ENCODE measurements around the gene DNAJB6. TPM values are rescaled to one million over a fixed set of nuclear protein-coding genes. Genes with fewer than 3 reads are reported as not detected.

Gene DNAJB6
- total and polyA plus RNA-seq, 4 donors = 118 to 143 (median 128) TPM

- Histone ChIP-seq H3K9me3 (ENCODE audit: control insufficient read depth, low read length) (no peaks in the 10 kb centered on the region), H3K4me3 (ENCODE audit: low read length in 2 of 2) (no peak overlapping the region), H3K36me3 (ENCODE audit: control insufficient read depth in 1 of 2, insufficient read depth in 2 of 2, low read length in 1 of 2) (peaks cover 0 to 2% of the 10 kb centered on the region in 2 donors), H3K27ac (ENCODE audit: low read depth in 1 of 2, low read length in 2 of 2) (no peak overlapping the region), H3K4me1 (ENCODE audit: control insufficient read depth in 1 of 2, insufficient read depth in 2 of 2, low read length in 2 of 2) (no peaks in the 10 kb centered on the region), H3K27me3 (ENCODE audit: control insufficient read depth in 1 of 2, insufficient read depth in 2 of 2, low read length in 1 of 2) (no peaks in the 10 kb centered on the region)
- WGBS, 2 donors = 84% methylated on average over 13 of the region's 13 CpGs
- no peak for DNase-seq
- no peak for ATAC-seq (ENCODE audit: low FRiP score)
- intact Hi-C loops (cut with DNase I) = no loop called here
Measured at GRCh38 chr7:157358041-157358752, 21.4 kb downstream of the DNAJB6 start.

- no peaks in the 10 kb centered on the region for H3K4me1 ChIP-seq (ENCODE audit: control insufficient read depth in 1 of 2, insufficient read depth in 2 of 2, low read length in 2 of 2)
- intact Hi-C loops (cut with DNase I) = no loop called here
- 38 to 55% methylated on average over 4 of the region's 4 CpGs for WGBS, 2 donors
- DNase-seq = peak in 1 of 2 donors; percentile 53
- no peaks in the 10 kb centered on the region for H3K9me3 ChIP-seq (ENCODE audit: control insufficient read depth, low read length)
- H3K36me3 ChIP-seq (ENCODE audit: control insufficient read depth in 1 of 2, insufficient read depth in 2 of 2, low read length in 1 of 2) = peaks cover 0 to 3% of the 10 kb centered on the region in 2 donors
- no peak for ATAC-seq (ENCODE audit: low FRiP score)
- H3K4me3 ChIP-seq (ENCODE audit: low read length in 2 of 2) = no peak overlapping the region
- no peaks in the 10 kb centered on the region for H3K27me3 ChIP-seq (ENCODE audit: control insufficient read depth in 1 of 2, insufficient read depth in 2 of 2, low read length in 1 of 2)
- no peak overlapping the region for H3K27ac ChIP-seq (ENCODE audit: low read depth in 1 of 2, low read length in 2 of 2)
Measured at GRCh38 chr7:157358753-157359096, 21.9 kb downstream of the DNAJB6 start.

DNA sequence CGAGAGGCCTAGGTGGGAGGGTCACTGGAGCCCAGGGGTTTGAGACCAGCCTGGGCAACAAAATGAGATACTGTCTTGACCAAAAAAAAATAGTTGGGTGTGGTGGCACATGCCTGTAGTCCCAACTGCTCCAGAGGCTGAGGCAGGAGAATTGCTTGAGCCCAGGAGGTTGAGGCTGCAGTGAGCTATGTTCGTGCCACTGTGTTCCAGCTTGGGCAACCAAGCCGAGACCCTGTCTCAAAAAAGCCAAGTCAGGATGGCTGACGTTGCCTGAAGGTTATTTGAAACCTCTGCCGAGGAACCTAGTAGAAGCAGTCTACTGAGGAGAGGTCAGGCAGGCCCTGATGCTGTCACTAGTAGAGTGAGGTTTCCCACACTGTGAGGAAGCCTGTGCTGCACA is 22.8 kb downstream of the DNAJB6 start:
- no peak overlapping the region for H3K4me3 ChIP-seq (ENCODE audit: low read length in 2 of 2)
- H3K27me3 ChIP-seq (ENCODE audit: control insufficient read depth in 1 of 2, insufficient read depth in 2 of 2, low read length in 1 of 2) = no peaks in the 10 kb centered on the region
- peaks cover 0 to 5% of the 10 kb centered on the region in 2 donors for H3K36me3 ChIP-seq (ENCODE audit: control insufficient read depth in 1 of 2, insufficient read depth in 2 of 2, low read length in 1 of 2)
- DNase-seq = peak in 1 of 2 donors; percentile 19
- ATAC-seq (ENCODE audit: low FRiP score) = no peak
- WGBS, 2 donors = 85 to 88% methylated on average over 5 of the region's 5 CpGs
- no peak overlapping the region for H3K27ac ChIP-seq (ENCODE audit: low read depth in 1 of 2, low read length in 2 of 2)
- intact Hi-C loops (cut with DNase I) = no loop called here
- H3K9me3 ChIP-seq (ENCODE audit: control insufficient read depth, low read length) = no peaks in the 10 kb centered on the region
- no peaks in the 10 kb centered on the region for H3K4me1 ChIP-seq (ENCODE audit: control insufficient read depth in 1 of 2, insufficient read depth in 2 of 2, low read length in 2 of 2)

- DNase-seq = no peak
- Histone ChIP-seq H3K9me3 (ENCODE audit: control insufficient read depth, low read length) (no peaks in the 10 kb centered on the region), H3K27ac (ENCODE audit: low read depth in 1 of 2, low read length in 2 of 2) (no peak overlapping the region), H3K4me3 (ENCODE audit: low read length in 2 of 2) (no peak overlapping the region), H3K4me1 (ENCODE audit: control insufficient read depth in 1 of 2, insufficient read depth in 2 of 2, low read length in 2 of 2) (no peaks in the 10 kb centered on the region), H3K36me3 (ENCODE audit: control insufficient read depth in 1 of 2, insufficient read depth in 2 of 2, low read length in 1 of 2) (peaks cover 4 to 5% of the 10 kb centered on the region in 2 donors), H3K27me3 (ENCODE audit: control insufficient read depth in 1 of 2, insufficient read depth in 2 of 2, low read length in 1 of 2) (no peaks in the 10 kb centered on the region)
- no peak for ATAC-seq (ENCODE audit: low FRiP score)
- WGBS, 2 donors = 71 to 74% methylated on average over 3 of the region's 3 CpGs
- intact Hi-C loops (cut with DNase I) = no loop called here
Measured at GRCh38 chr7:157360483-157361025, 23.8 kb downstream of the DNAJB6 start.

- H3K27me3 ChIP-seq (ENCODE audit: control insufficient read depth in 1 of 2, insufficient read depth in 2 of 2, low read length in 1 of 2) = no peaks in the 10 kb centered on the region
- H3K27ac ChIP-seq (ENCODE audit: low read depth in 1 of 2, low read length in 2 of 2) = no peak overlapping the region
- H3K36me3 ChIP-seq (ENCODE audit: control insufficient read depth in 1 of 2, insufficient read depth in 2 of 2, low read length in 1 of 2) = peaks cover 4 to 5% of the 10 kb centered on the region in 2 donors
- no peak overlapping the region for H3K4me3 ChIP-seq (ENCODE audit: low read length in 2 of 2)
- WGBS, 2 donors = 92 to 95% methylated on average over 6 of the region's 6 CpGs
- DNase-seq (no peak), ATAC-seq (ENCODE audit: low FRiP score) (no peak)
- H3K4me1 ChIP-seq (ENCODE audit: control insufficient read depth in 1 of 2, insufficient read depth in 2 of 2, low read length in 2 of 2) = no peaks in the 10 kb centered on the region
- no peaks in the 10 kb centered on the region for H3K9me3 ChIP-seq (ENCODE audit: control insufficient read depth, low read length)
- intact Hi-C loops (cut with DNase I) = no loop called here
Measured at GRCh38 chr7:157361537-157361936, 24.7 kb downstream of the DNAJB6 start.

- intact Hi-C loops (cut with DNase I) = no loop called here
Measured at GRCh38 chr7:157362729-157363128, 25.9 kb downstream of the DNAJB6 start.

GRCh38 chr7:157366722-157367121 is 29.9 kb downstream of the DNAJB6 start:
- Histone ChIP-seq H3K36me3 (ENCODE audit: control insufficient read depth in 1 of 2, insufficient read depth in 2 of 2, low read length in 1 of 2) (peaks cover 12 to 17% of the 10 kb centered on the region in 2 donors), H3K27ac (ENCODE audit: low read depth in 1 of 2, low read length in 2 of 2) (no peak overlapping the region), H3K4me3 (ENCODE audit: low read length in 2 of 2) (no peak overlapping the region), H3K4me1 (ENCODE audit: control insufficient read depth in 1 of 2, insufficient read depth in 2 of 2, low read length in 2 of 2) (no peaks in the 10 kb centered on the region), H3K27me3 (ENCODE audit: control insufficient read depth in 1 of 2, insufficient read depth in 2 of 2, low read length in 1 of 2) (no peaks in the 10 kb centered on the region), H3K9me3 (ENCODE audit: control insufficient read depth, low read length) (no peaks in the 10 kb centered on the region)
- 96 to 97% methylated on average over 8 of the region's 8 CpGs for WGBS, 2 donors
- DNase-seq (no peak), ATAC-seq (ENCODE audit: low FRiP score) (no peak)
- intact Hi-C loops (cut with DNase I) = no loop called here

More at GRCh38 chr7:157362729-157363128, 25.9 kb downstream of the DNAJB6 start:
- ATAC-seq (ENCODE audit: low FRiP score) (no peak), DNase-seq (no peak)
- Histone ChIP-seq H3K4me1 (ENCODE audit: control insufficient read depth in 1 of 2, insufficient read depth in 2 of 2, low read length in 2 of 2) (no peaks in the 10 kb centered on the region), H3K27ac (ENCODE audit: low read depth in 1 of 2, low read length in 2 of 2) (no peak overlapping the region), H3K27me3 (ENCODE audit: control insufficient read depth in 1 of 2, insufficient read depth in 2 of 2, low read length in 1 of 2) (no peaks in the 10 kb centered on the region), H3K4me3 (ENCODE audit: low read length in 2 of 2) (no peak overlapping the region), H3K36me3 (ENCODE audit: control insufficient read depth in 1 of 2, insufficient read depth in 2 of 2, low read length in 1 of 2) (peaks cover 4 to 7% of the 10 kb centered on the region in 2 donors), H3K9me3 (ENCODE audit: control insufficient read depth, low read length) (no peaks in the 10 kb centered on the region)
- WGBS, 2 donors = 85 to 86% methylated on average over 6 of the region's 6 CpGs

GRCh38 chr7:157368955-157369354 is 32.2 kb downstream of the DNAJB6 start:
- H3K27ac ChIP-seq (ENCODE audit: low read depth in 1 of 2, low read length in 2 of 2) = no peak overlapping the region
- peaks cover 12 to 15% of the 10 kb centered on the region in 2 donors for H3K36me3 ChIP-seq (ENCODE audit: control insufficient read depth in 1 of 2, insufficient read depth in 2 of 2, low read length in 1 of 2)
- no peaks in the 10 kb centered on the region for H3K9me3 ChIP-seq (ENCODE audit: control insufficient read depth, low read length)
- DNase-seq = no peak
- intact Hi-C loops (cut with DNase I) = no loop called here
- no peaks in the 10 kb centered on the region for H3K27me3 ChIP-seq (ENCODE audit: control insufficient read depth in 1 of 2, insufficient read depth in 2 of 2, low read length in 1 of 2)
- no peaks in the 10 kb centered on the region for H3K4me1 ChIP-seq (ENCODE audit: control insufficient read depth in 1 of 2, insufficient read depth in 2 of 2, low read length in 2 of 2)
- H3K4me3 ChIP-seq (ENCODE audit: low read length in 2 of 2) = no peak overlapping the region
- 89% methylated on average over 7 of the region's 7 CpGs for WGBS, 2 donors
- ATAC-seq (ENCODE audit: low FRiP score) = no peak

DNA sequence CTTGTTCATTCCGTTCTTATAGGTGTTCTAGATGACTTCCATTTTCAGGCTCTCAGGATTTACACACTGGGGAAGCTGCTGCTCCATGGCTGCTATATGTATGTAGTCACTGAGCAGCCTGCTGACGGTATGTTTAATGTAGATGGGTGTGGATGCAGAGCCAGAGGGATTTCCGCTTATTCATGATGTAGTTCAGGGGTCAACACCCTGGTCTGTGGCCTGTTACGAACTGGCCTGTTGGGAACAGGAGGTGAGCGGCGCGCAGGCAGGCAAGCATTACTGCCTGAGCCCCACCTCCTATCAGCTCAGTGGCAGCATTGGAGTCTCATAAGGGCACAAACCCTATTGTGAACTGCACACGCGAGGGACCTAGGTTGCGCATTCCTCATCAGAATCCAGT is 33.9 kb downstream of the DNAJB6 start:
- no peak overlapping the region for H3K27ac ChIP-seq (ENCODE audit: low read depth in 1 of 2, low read length in 2 of 2)
- H3K27me3 ChIP-seq (ENCODE audit: control insufficient read depth in 1 of 2, insufficient read depth in 2 of 2, low read length in 1 of 2) = no peaks in the 10 kb centered on the region
- intact Hi-C loops (cut with DNase I) = no loop called here
- H3K4me3 ChIP-seq (ENCODE audit: low read length in 2 of 2) = no peak overlapping the region
- peaks cover 0 to 2% of the 10 kb centered on the region in 2 donors for H3K4me1 ChIP-seq (ENCODE audit: control insufficient read depth in 1 of 2, insufficient read depth in 2 of 2, low read length in 2 of 2)
- DNase-seq (no peak), ATAC-seq (ENCODE audit: low FRiP score) (no peak)
- H3K36me3 ChIP-seq (ENCODE audit: control insufficient read depth in 1 of 2, insufficient read depth in 2 of 2, low read length in 1 of 2) = peaks cover 8 to 13% of the 10 kb centered on the region in 2 donors
- 93 to 95% methylated on average over 10 of the region's 10 CpGs for WGBS, 2 donors
- H3K9me3 ChIP-seq (ENCODE audit: control insufficient read depth, low read length) = no peaks in the 10 kb centered on the region
